Lung (tissue), 12 donors: ENCODE data around the gene SLC35A5. TPM values are rescaled to one million over a fixed set of nuclear protein-coding genes. Genes with fewer than 3 reads are reported as not detected.

ENCODE experiments used
- ATAC-seq: fragments of 200-7000 bp; cut with Tn5 transposase; one replicate; pipeline ENCODE4 v1.9.1; 2020; ENCODE audit warnings: moderate number of reproducible peaks; ENCODE audit not compliant: insufficient read depth, low FRiP score
- DNase-seq, 3 donors: peaks; one replicate each; pipeline ENCODE4 v3.0.0-alpha.2; 2013 to 2017
- H3K27ac ChIP-seq, 2 donors: one replicate each; pipeline ENCODE4 v1.5.1; 2013; ENCODE audit warnings: mild to moderate bottlenecking in 2 of 2, moderate library complexity in 2 of 2, control low read depth in 1 of 2, inconsistent platforms in 1 of 2, low read depth in 1 of 2, low read length in 1 of 2
- H3K27me3 ChIP-seq, 3 donors: one replicate each; pipeline ENCODE4 v1.5.1; 2013; ENCODE audit warnings: low read length in 2 of 3; ENCODE audit not compliant: control insufficient read depth in 3 of 3, insufficient read depth in 3 of 3
- H3K36me3 ChIP-seq, 4 donors: one replicate each; pipeline ENCODE4 v1.5.1; 2013; ENCODE audit warnings: low read length in 4 of 4, mild to moderate bottlenecking in 1 of 4, moderate library complexity in 1 of 4; ENCODE audit not compliant: control insufficient read depth in 4 of 4, insufficient read depth in 4 of 4
- H3K4me1 ChIP-seq, 5 donors: one replicate each; pipeline ENCODE4 v1.5.1; 2013; ENCODE audit warnings: low read length in 5 of 5, mild to moderate bottlenecking in 2 of 5, moderate library complexity in 1 of 5; ENCODE audit not compliant: control insufficient read depth in 5 of 5, insufficient read depth in 5 of 5
- H3K4me3 ChIP-seq: one replicate; pipeline ENCODE4 v1.5.1; 2013; ENCODE audit warnings: mild to moderate bottlenecking, control low read depth, moderate library complexity
- H3K9ac ChIP-seq, 2 donors: one replicate each; pipeline ENCODE4 v1.5.1; 2013; ENCODE audit warnings: low read length in 2 of 2, control low read depth in 1 of 2; ENCODE audit not compliant: insufficient read depth in 1 of 2
- H3K9me3 ChIP-seq, 4 donors: one replicate each; pipeline ENCODE4 v1.5.1; 2013; ENCODE audit warnings: low read length in 3 of 4, mild to moderate bottlenecking in 1 of 4, moderate library complexity in 1 of 4; ENCODE audit not compliant: control insufficient read depth in 4 of 4, insufficient read depth in 3 of 4
- WGBS, 2 donors: extraction: QIAGEN DNeasy Blood & Tissue Kit; methylation state at CpG; one replicate each; pipeline ENCODE4 v1.1.7; 2013; 5-methylcytosine and 5-hydroxymethylcytosine counted together
- polyA plus RNA-seq, 2 donors: library from polyadenylated mRNA; stranded (reverse); fragments of 200-250 nt; gene quantifications; one replicate each; pipeline ENCODE4 v1.2.1, GENCODE V29; 2013
- total RNA-seq, 2 donors: library from RNA; depleted of rRNA in 1 of 2; stranded (reverse); fragments of >200 nt in 1 of 2; gene quantifications; one replicate each; pipeline ENCODE4 v1.2.1, GENCODE V29; 2014 to 2021
- TF ChIP-seq, protein P1 (sequence below): IDR thresholded peaks from 2 replicates; pipeline ENCODE4 v1.5.1; 2012; ENCODE audit warnings: mild to moderate bottlenecking; ENCODE audit errors: control extremely low read depth, extremely low read depth
- donor health status: control.
- donor health status: control.
- donor health status: Bipolar disorder and iron deficiency.
- donor health status: healthy.
- donor health status: DM: yes; HTN: yes; CAD: no.

SLC35A5 gene
- total and polyA plus RNA-seq, 4 donors: 11.1 to 63.3 (median 25.1) TPM

DNA sequence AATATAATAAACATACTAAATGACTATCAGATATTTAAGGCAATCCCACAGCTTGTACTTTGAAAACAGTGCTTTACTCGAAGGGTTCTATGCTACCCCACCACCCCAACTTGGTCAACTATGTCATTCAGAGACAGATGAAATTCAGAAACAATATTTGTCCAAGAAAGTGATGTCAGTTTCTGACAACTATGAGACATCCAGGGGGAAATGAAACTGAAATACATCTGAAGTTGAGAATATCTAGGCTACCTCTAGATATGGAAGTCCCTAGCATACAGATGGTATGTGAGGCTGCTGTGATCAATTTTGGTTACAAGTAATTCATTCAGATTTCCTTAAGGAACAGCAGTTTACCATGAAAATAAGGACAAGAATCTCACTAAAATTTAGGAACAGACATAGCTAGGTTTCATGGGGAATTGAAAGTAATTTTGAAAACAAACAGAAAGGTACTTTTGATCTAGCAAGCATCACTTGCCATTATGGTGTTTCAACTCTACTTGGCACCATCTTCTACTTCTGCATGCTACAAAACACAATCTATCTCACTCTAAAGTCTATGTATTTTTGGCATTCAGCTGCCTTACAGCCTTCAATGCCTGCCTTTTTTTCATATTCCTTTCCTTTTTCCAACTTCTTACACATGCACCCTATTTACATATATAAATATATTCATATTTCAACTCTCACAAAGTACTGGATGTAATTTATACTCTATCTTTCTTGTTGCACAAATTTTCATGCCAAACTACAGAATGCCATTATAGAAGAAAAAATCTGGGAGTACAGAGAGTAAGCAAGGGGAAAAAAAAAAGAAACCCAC lies 21.8 kb upstream of the SLC35A5 start:
- no peak overlapping the region for H3K27ac ChIP-seq
- TF ChIP-seq, protein P1, sequence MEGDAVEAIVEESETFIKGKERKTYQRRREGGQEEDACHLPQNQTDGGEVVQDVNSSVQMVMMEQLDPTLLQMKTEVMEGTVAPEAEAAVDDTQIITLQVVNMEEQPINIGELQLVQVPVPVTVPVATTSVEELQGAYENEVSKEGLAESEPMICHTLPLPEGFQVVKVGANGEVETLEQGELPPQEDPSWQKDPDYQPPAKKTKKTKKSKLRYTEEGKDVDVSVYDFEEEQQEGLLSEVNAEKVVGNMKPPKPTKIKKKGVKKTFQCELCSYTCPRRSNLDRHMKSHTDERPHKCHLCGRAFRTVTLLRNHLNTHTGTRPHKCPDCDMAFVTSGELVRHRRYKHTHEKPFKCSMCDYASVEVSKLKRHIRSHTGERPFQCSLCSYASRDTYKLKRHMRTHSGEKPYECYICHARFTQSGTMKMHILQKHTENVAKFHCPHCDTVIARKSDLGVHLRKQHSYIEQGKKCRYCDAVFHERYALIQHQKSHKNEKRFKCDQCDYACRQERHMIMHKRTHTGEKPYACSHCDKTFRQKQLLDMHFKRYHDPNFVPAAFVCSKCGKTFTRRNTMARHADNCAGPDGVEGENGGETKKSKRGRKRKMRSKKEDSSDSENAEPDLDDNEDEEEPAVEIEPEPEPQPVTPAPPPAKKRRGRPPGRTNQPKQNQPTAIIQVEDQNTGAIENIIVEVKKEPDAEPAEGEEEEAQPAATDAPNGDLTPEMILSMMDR: no peak
- H3K36me3 ChIP-seq: peaks cover 4 to 14% (median 5%) of the 10 kb centered on the region in 4 donors
- no peaks in the 10 kb centered on the region for H3K9me3 ChIP-seq
- no peaks in the 10 kb centered on the region for H3K27me3 ChIP-seq
- no peak for ATAC-seq
- no peak for DNase-seq
- H3K4me3 ChIP-seq: no peak overlapping the region
- 92 to 97% methylated on average over 1 of the region's 1 CpG for WGBS, 2 donors
- H3K4me1 ChIP-seq: no peaks in the 10 kb centered on the region
- no peak overlapping the region for H3K9ac ChIP-seq

DNA sequence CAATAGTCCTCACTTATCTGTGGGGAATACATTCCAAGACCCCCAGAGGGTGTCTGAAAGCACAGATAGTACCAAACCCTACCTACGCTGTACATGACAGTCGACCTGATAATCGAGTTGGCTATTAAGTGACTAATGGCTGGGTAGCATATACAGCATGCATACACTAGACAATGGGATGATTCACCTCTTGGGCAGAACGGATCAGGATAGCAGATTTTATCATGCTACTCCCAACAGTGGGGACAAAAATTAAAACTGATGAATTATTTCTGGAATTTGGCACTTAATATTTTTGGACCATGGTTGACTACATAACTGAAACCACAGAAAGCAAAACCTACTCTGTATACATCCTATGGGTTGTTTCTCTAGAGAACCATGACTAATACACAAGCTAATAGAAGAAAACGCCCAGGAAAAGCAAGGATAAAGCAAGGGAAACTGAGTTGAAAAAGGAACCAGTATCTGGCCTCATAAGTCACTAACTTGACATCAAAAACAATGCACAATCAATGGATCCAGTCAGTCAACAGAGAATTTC lies 15.6 kb upstream of the SLC35A5 start:
- TF ChIP-seq, protein P1: no peak
- no peaks in the 10 kb centered on the region for H3K9me3 ChIP-seq
- H3K27me3 ChIP-seq: no peaks in the 10 kb centered on the region
- H3K4me3 ChIP-seq: no peak overlapping the region
- H3K4me1 ChIP-seq: peaks cover 0 to 5% (median 0%) of the 10 kb centered on the region in 5 donors
- no peak for DNase-seq
- peaks cover 4 to 29% (median 20%) of the 10 kb centered on the region in 4 donors for H3K36me3 ChIP-seq
- ATAC-seq: no peak
- no peak overlapping the region for H3K27ac ChIP-seq
- no peak overlapping the region for H3K9ac ChIP-seq
- 89 to 93% methylated on average over 5 of the region's 5 CpGs for WGBS, 2 donors

- no peaks in the 10 kb centered on the region for H3K9me3 ChIP-seq
- TF ChIP-seq, protein P1: no peak
- no peak for DNase-seq
- H3K27ac ChIP-seq: no peak overlapping the region
- no peak overlapping the region for H3K4me3 ChIP-seq
- peaks cover 0 to 5% (median 0%) of the 10 kb centered on the region in 5 donors for H3K4me1 ChIP-seq
- no peak for ATAC-seq
- 48 to 63% methylated on average over 1 of the region's 1 CpG for WGBS, 2 donors
- no peaks in the 10 kb centered on the region for H3K27me3 ChIP-seq
- H3K9ac ChIP-seq: no peak overlapping the region
- peaks cover 2 to 23% (median 18%) of the 10 kb centered on the region in 4 donors for H3K36me3 ChIP-seq
Measured at GRCh38 chr3:112550859-112551258, 11.0 kb upstream of the SLC35A5 start.
